Measurements from ENCODE around the gene TOR4A. TPM values are rescaled to one million over a fixed set of nuclear protein-coding genes. Genes with fewer than 3 reads are reported as not detected.
A peak's percentile ranks its signal among the peaks of the same experiment; 100 is the strongest.

The TOR4A gene
- total and polyA plus RNA-seq, 10 of the 15 experiments (the other 5 are each of a cell fraction or from before 2014, with no cell fraction given), result 2.0 to 19.9 (median 3.7) TPM

GRCh38 chr9:137255448-137256114, 21.9 kb upstream of the TOR4A start:
- TF ChIP-seq YY1 (IDR thresholded peaks at IDR 0.05; ENCODE audit: low read depth, low read length), result peak; percentile 75
- no peak; the same call in 1 of the 2 replicates for TF ChIP-seq ZNF217 (IDR thresholded peaks at IDR 0.05)
- no peak for TF ChIP-seq ELK1 (IDR thresholded peaks at IDR 0.05; ENCODE audit: low read depth, low read length)
- TF ChIP-seq LARP7 (IDR thresholded peaks at IDR 0.05), result peak; percentile 20; the same call in 1 of the 2 replicates
- no peak for TF ChIP-seq ATF7 (IDR thresholded peaks at IDR 0.05; ENCODE audit: low read depth)
- TF ChIP-seq ASH2L (IDR thresholded peaks at IDR 0.05; ENCODE audit: borderline replicate concordance, low read depth), result peak; percentile 82; the same call in 1 of the 2 replicates
- TF ChIP-seq RUNX3 (IDR thresholded peaks at IDR 0.05; ENCODE audit: low read length), result peak; percentile 54; the same call in 1 of the 2 replicates
- TF ChIP-seq TARDBP (IDR thresholded peaks at IDR 0.05; ENCODE audit: borderline replicate concordance), result no peak
- TF ChIP-seq SIX5 (IDR thresholded peaks at IDR 0.05; ENCODE audit: low read depth, low read length, severe bottlenecking), result no peak
- TF ChIP-seq HDAC2 (IDR thresholded peaks at IDR 0.05), result no peak
- TF ChIP-seq CBFB (IDR thresholded peaks at IDR 0.05; ENCODE audit: low read depth), result 0 out of 2 replicates have a peak, but pooled peaks have one; percentile 14
- peak; percentile 78; the same call in 1 of the 2 replicates for TF ChIP-seq GATAD2B (conservative IDR thresholded peaks at IDR 0.05; ENCODE audit: low read depth)
- no peak for TF ChIP-seq TCF12 (IDR thresholded peaks at IDR 0.05; ENCODE audit: low read depth, low read length)
- TF ChIP-seq ETV6 (conservative IDR thresholded peaks at IDR 0.05 in 1 of 2, IDR thresholded peaks at IDR 0.05 in 1 of 2; ENCODE audit: borderline replicate concordance in 1 of 2, low read depth in 1 of 2), result 0 out of 4 replicates have a peak, but pooled peaks of 1 of the 2 experiments have one; percentile 38
- 0 out of 2 replicates have a peak, but pooled peaks have one; percentile 17 for TF ChIP-seq CHD1 (IDR thresholded peaks at IDR 0.05; ENCODE audit: low read depth, low read length)
- 0 out of 2 replicates have a peak, but pooled peaks have one; percentile 57 for TF ChIP-seq TCF3 (IDR thresholded peaks at IDR 0.05; ENCODE audit: borderline replicate concordance, insufficient read depth, low read depth, low read length)
- DNase-seq (ENCODE audit: low read depth, low spot score) (no peak), ATAC-seq (peak; percentile 47), FAIRE-seq (no peak)
- H4K20me1 ChIP-seq (ENCODE audit: control insufficient read depth, insufficient read depth), result no peaks in the 10 kb centered on the region
- no TSS peak for BruUV-seq (replicated peaks)
- peak overlapping the region; percentile 78 for H2AFZ ChIP-seq (ENCODE audit: control insufficient read depth, low read depth, low read length)
- peaks cover 14% of the 10 kb centered on the region for H3K4me1 ChIP-seq (ENCODE audit: control insufficient read depth, insufficient read depth, low read length)
- peak overlapping the region; percentile 77 for H3K27ac ChIP-seq (ENCODE audit: control insufficient read depth, insufficient read depth)
- H3K27me3 ChIP-seq (replicated peaks in 1 of 2; ENCODE audit: control insufficient read depth in 2 of 2, insufficient read depth in 2 of 2, low read length in 1 of 2), result no peaks in the 10 kb centered on the region
- ChIA-PET RAD21 (ENCODE audit: unreplicated experiment) (interaction anchor here (0.6 to 2.2 kb wide), 6 partner anchors 15 to 343 kb away, joined by 3 to 13 read pairs (median 5); partner anchors contain the start of gene TUBB4B), SMC1A (ENCODE audit: uncharacterized antibody, unreplicated experiment) (interaction anchor here (1.6 kb wide), 1 partner anchor 19 kb away, joined by 5 read pairs; no protein-coding TSS in a partner anchor), CTCF (interaction anchor here (1.0 to 1.6 kb wide), 7 partner anchors 9 to 27 kb away, joined by 3 to 7 read pairs (median 4); partner anchors contain the start of gene TUBB4B), POLR2A (interaction anchor here (0.6 to 6.2 kb wide), 8 partner anchors 12 to 105 kb away, joined by 3 to 112 read pairs (median 6); partner anchors contain the start of gene TUBB4B)
- 1% methylated on average over 51 of the region's 51 CpGs for WGBS (ENCODE audit: insufficient coverage, insufficient replicate concordance, low lambda C conversion rate, missing lambda C conversion rate)
- H3K4me2 ChIP-seq (ENCODE audit: control insufficient read depth, insufficient read depth), result peak overlapping the region; percentile 81
- H3K9ac ChIP-seq (ENCODE audit: control insufficient read depth, insufficient read depth, low read length), result peak overlapping the region; percentile 74
- no peaks in the 10 kb centered on the region for H3K9me3 ChIP-seq (replicated peaks; ENCODE audit: control insufficient read depth, insufficient read depth, low read length)
- H3K36me3 ChIP-seq (ENCODE audit: control insufficient read depth in 2 of 2, insufficient read depth in 2 of 2, low read length in 1 of 2), result peaks cover 2 to 8% of the 10 kb centered on the region in 2 experiments; a peak in 3 of 4 replicates
- H3K4me3 ChIP-seq, result peak overlapping the region; percentile 93
- in situ Hi-C loops (cut with MboI), result no loop called here
- intact Hi-C loops (cut with micrococcal nuclease; ENCODE audit: unreplicated experiment), result no loop called here
- H3K79me2 ChIP-seq (ENCODE audit: control insufficient read depth, insufficient read depth, low read length), result peaks cover 18% of the 10 kb centered on the region

Data from GM12878 (cell line).